ENCODE data around the gene DLEC1. TPM values are rescaled to one million over a fixed set of nuclear protein-coding genes. Genes with fewer than 3 reads are reported as not detected.
A peak's percentile ranks its signal among the peaks of the same experiment; 100 is the strongest.
"Not testable (repeated sequence)": the region's sequence is repeated elsewhere in the genome, so short reads cannot be mapped to it uniquely, and the experiment has no call there.

DLEC1 gene
- total RNA-seq, 1 experiment from 2014 or later: not detected

DNA sequence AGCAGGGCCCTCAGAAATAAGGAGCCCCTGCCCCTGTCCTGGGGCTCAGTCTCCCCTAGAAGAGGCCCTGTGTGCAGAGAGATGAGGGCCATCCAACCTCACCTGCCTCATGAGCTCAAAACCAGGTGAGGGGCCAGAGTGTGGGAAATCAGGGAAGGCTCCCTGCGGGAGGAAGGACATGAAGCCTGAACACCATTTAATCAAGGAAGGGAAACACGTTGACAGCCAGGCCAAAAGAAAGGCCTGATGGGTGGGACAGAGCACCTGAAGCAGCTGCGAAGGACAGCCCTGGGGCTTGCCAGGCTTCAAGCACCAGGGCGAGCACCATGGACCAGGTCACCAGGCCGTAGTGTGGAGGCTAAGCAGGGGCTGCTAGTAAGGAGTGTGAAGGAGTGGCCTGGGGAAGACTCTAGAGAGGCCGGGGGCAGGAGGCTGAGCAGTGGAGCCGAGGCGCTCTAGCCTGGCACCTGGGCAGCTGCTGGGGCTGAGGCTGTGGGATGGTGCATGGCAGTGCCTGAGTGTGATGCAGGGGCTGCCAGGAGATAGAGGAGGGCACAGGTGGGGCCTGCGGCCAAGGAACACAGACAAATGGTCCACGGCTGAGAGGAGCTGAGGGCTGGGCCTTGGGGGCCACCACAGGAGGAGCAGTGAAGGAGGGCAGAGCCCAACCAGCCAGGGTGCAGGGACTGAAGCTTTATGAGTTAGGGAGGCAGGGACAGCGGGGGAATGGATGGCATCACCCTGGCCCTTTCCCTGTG is 81.9 kb downstream of the DLEC1 start:
- DNase-seq (ENCODE audit: low spot score): no peak

DNA sequence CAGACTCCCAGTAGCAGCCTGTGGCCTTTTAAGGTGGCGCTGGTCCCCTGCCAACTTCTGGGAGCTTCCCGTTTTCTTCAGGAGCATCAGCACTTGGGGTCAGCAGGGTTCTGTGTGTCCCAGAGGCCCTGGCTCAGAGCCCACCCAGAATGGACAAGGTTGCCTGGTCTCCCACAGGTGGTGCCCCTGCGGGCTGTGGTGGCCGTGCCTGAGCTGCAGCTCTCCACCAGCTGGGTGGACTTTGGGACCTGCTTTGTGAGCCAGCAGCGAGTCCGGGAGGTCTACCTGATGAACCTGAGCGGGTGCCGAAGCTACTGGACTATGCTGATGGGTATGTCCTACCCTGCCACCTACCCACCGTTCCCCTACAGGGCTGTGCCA is 82.4 kb downstream of the DLEC1 start:
- DNase-seq (ENCODE audit: low spot score): no peak

DNA sequence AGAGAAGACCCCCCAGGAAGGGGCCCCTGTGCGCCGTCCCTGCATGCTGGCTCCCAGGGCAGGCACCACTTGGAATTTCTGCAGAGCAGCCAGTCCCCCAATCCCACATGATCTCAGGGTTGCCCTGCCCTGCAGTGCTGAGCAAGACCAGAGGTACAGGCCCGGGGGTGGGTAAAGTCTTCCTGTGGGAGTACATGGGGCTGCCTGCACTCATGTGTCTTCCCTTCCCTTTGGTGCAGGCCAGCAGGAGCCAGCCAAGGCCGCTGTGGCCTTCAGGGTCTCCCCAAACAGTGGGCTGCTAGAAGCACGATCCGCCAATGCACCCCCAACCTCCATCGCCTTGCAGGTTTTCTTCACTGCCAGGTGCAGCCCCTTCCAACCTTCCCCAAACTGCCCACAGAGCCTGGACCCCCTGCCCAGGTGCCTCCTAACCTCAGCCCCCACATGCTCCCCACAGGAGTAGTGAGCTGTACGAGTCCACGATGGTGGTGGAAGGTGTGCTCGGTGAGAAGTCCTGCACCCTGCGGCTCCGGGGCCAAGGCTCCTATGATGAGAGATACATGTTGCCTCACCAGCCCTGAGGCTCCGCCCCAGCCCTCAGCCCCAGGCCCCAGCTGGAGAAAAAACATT is 82.9 kb downstream of the DLEC1 start:
- no peak for DNase-seq (ENCODE audit: low spot score)

DNA sequence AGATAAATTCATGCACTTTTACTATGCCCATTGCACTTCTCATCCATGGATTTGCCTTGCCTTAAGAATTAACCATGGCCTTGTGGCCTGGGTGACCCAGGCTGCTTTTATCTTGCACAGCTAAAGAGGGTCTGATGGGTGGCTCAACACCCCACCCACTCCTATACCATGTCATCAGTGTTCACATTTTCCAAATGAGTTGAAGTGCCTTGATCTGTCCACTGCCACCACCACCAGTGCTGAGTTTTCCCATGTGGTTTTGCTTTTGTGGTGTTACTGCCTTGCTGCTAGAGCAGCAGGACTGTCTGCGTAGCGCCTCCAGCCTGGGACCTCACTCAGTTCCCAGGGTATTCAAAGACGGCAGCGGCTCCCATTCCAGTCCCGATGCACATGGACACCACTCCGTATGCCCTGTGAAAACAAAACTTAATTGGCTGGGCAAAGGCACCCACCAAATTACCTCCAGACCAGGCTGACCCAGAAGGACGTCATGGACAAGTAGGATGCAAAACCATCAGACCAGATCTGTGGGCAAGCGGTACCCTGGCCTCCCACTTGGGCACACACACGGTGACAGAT is 83.8 kb downstream of the DLEC1 start:
- DNase-seq (ENCODE audit: low spot score): no peak

DNA sequence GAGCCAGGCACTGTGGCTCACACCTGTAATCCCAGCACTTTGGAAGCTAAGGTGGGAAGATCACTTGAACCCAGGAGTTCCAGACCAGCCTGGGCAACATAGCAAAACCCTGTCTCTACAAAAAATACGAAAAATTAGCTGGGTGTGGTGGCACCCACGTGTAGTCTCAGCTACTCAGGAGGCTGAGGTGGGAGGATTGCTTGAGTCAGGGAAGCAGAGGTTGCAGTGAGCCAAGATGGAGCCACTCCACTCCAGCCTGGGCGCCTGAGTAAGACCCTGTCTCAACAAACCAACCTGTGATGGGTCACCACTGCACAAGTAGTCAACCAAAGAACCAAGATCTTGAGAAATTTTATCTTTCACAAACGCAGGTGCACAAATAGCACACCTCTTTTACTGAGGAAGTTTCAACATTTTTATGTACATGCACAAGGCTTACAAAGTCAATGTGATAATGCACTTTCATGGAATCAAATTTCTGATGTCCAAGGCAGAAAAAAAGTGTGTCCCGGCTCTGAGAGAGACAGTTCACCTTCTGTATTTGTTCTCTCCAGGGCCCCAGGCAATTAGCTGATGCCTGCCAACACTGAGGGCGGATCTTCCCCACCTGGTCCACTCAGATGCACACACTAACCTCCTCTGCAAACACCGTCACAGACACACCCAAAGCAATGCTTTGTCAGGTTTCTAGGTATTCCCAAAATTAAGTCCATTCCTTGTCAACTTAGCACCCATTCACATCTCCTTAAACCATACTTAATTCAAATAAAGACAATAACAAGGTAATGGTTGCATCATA is 85.5 kb downstream of the DLEC1 start:
- no peak for DNase-seq (ENCODE audit: low spot score)

DNA sequence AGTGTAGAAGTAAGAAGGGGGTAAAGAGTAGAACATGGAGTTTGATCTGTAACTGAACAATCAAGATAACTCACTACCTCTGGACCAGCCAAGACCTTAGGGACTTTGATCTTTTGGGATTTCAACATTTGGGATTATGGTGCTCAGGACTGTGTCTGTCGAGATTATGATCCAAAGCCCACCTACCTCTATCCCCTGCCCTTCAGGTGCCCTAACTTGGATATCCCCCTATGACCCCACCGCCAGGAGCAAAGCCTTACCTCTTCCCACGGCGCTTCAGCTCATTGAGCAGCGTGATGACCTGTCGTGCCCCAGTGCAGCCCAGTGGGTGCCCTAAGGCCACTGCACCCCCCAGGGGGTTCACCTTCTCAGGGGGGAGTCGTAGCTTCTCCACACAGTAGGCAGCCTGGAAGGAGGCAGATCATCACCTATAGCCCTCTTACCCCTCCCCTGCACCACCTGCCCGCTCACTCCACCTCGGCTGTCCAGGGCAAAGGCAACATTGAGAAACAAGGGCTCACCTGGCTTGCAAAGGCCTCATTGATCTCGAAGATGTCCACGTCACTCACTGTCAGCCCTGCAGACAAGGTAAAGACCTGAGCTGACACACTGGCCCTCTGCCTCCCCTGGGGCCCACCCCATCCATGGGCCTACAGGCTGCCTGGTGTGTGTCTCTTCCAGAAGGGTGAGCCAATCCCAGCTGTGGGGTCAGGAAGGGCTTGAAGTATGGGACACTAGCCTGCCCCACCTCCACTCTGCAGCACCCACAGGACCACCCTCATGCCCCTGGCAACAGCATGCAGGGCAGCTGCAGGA is 86.5 kb downstream of the DLEC1 start:
- DNase-seq (ENCODE audit: low spot score): no peak

DNA sequence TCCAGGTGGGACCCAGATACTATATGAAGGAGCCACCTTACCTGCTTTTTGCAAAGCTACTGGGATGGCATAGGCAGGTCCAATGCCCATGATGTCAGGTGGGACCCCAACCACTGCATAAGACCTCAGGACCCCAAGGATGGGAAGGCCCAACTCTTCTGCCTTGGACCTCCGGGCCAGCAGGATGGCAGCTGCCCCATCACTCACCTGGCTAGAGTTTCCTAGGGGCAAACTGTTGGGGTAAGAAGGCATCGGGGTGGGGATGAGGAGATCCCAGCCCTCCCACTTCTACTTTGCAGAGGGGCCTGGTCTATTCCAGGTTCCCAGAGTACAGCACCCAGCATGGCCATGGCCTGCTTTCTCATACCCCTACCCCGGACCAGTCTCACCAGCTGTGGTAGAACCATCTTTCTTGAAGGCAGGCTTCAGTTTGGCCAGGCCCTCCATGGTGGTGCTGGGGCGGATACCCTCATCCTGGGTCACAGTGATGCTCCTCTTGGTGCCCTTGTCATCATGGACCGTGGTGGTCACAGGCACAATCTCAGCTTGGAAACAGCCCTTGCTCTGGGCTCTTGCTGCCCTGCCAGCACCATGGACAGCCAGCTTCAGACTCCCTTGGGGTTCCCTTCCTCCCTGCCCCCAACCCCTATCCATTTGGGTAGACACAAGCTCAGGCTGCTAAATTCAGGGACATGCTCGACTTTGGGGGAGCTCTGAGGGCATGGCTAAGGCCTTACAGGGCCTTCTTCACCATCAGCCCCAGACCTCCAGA is 87.3 kb downstream of the DLEC1 start:
- no peak for DNase-seq (ENCODE audit: low spot score)

DNA sequence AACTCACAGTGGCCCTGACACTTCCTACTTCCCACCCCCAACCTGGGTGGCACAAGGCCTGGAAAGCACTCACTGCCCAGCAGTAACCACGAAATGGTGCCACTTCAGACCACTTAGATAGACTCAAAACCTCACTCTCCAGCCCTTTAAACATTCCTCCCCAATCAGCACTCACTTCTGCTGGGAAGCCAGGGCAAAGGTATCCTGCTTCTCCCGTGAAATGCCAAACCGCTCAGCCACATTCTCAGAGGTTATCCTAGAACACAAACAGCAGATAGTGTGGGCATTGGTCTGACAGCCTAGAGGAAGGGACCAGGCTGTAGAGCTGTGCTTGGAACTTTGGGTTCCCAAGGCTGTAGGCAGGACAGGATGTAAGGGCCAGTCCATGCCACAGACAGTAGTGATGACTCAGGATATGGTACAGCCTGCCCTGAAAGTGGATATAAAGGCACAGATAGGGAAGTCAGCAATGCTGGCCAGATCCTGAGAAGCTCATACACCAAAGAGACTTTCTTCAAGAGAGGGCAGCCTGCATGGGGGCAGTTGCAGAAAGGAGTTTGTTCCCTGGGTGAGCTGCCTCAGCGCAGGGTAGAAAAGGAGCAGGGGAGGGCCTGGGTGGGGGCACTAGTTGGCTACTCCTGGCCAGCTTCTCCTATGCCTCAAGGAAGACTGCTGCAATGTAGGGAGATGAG is 88.7 kb downstream of the DLEC1 start:
- no peak for DNase-seq (ENCODE audit: low spot score)

DNA sequence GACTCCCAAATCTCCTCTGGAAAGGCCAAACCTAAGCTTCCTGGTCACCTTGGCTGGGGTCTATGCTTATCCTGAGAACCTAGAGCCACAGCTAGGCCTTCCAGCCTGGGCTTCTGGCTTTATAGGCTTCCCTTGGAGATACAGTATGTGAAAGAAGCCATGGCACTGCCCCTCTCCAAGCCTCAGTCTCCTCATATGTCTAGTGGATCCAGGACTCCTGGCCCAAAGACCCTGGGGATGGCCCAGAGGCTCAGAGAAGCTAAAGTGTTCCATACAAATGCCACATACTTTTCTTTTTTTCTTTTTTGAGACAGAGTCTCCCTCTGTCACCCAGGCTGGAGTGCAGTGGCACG is 89.3 kb downstream of the DLEC1 start:
- no peak for DNase-seq (ENCODE audit: low spot score)

DNA sequence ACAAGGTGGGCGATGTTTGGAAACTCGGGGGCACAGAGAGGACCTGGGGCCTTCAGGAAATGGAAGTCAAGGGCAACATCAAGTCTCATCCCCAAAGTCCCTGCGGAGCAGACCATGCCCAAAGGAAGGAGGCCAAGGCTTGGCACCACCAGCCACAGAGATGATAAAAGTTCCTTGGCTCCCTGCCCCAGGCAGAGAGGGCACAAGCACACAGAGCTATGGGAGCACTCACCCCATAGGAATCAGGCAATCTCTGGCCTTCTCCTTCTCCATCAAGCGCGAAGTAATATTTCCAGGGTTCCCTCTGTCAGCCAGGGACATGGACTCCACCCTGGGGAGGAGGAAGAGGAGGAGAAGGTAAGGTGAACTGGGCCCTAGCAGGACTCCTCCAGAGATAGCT is 90.0 kb downstream of the DLEC1 start:
- no peak for DNase-seq (ENCODE audit: low spot score)

DNA sequence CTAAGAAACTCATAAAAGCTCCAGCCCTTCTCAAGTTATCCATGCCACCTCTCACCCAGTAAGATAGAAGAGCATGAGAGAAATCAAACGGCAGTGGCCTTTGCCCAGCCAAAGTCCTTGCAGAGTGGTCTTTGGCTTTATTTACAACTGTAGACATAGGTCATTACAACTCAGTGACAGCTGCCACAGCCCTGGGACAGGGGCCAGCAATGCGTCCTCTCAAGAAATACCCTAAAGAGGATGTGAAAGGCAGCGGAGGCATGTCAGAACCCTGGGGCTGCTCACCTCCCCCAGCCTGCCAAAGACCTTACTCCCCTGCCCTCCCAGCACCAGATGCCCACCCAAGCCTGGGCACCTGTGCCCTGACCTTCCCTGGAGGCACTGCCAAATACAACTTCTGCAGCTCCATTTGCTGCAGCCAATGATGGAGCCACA is 91.6 kb downstream of the DLEC1 start:
- DNase-seq (ENCODE audit: low spot score): no peak

DNA sequence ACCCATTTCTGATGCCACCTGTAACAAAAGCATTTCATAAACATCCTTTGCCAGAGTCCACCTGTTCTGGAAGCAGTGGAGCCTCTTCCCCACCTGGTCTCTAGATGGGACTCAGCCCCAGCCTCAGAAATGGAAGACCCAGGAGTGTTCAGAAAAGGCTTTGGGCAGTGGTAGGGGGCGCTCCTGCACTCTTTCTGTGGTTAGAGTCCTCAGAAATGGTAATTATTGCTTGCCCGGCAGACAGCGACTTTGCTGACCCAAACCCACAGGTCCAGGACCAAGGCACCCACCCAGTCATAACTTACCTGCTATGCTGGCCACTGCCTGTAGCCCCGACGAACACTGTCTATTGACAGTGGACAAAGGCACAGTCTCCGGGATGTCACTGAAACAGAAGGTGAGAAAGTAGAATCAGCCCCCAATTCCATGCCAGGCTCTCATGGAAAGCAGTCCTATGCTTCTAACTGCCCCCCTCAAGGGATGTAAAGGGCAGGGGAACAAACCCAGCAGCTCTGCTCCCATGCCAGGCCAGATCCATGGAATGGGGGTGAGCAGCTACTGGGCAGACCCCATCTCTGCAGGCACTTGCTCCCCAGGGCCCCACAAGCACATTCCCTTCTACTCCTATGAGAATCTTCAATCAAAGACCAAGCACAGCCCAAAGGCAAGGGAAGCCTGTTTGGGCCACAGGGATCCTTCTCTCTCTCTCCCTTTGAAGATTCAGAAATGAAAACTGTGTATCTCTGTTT is 92.8 kb downstream of the DLEC1 start:
- DNase-seq (ENCODE audit: low spot score): no peak

DNA sequence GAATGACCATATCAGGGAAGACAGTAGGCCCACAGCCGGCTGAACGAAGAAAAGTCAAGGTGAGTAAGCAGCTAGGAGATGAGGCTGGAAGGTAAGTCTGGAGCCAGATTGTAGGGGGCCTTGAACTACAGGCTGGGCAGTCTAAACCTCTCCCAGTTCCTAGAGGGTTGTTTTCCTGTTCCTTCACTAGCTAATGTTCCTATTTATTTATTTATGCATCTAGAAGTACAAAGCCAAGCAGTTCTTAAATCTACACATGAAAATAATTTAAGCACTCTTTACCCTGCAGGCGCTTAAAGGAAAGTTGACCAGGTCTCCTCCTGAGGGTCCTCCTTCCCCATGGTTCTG is 94.2 kb downstream of the DLEC1 start:
- DNase-seq (ENCODE audit: low spot score): no peak

DNA sequence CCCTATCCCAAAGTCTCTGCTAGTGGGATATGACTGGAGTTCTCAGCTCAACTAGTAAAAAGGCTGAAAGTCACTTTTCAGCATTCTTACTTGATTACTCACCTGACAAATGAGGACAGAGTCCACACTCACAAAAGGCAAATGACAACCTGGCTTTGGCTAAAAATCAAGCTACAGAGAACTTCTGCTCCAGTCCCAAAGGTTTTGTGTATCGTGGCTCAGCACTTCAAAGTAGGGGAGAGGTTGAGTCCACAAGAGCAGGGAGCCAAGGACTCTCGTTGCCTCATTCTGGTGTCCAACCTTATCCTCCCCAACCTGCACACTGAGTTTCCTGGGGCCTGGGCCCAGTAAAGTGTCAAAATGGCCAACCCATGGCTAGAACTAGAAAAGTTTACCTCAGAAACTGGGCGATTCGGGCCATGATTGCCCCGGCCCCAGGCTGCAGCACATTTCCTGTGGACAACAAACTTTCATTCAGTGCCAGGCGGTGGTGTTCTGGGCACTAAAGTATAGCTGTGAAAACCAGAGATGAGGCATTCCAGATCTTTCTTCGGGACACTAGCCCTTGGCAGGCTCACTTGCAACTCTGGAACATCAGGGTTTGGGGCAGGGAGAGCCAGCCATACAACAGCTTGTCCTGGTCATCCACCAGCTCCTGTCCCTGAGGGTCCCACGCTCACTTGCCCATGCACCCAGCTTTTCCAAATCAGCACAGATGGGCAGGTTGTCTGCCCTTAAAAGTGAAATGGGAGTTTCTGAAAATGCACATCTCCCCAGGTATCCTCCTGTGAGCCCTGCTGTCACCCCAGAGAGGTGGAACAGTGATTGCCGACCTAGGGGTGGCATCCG is 94.8 kb downstream of the DLEC1 start:
- DNase-seq (ENCODE audit: low spot score): peak; percentile 21

DNA sequence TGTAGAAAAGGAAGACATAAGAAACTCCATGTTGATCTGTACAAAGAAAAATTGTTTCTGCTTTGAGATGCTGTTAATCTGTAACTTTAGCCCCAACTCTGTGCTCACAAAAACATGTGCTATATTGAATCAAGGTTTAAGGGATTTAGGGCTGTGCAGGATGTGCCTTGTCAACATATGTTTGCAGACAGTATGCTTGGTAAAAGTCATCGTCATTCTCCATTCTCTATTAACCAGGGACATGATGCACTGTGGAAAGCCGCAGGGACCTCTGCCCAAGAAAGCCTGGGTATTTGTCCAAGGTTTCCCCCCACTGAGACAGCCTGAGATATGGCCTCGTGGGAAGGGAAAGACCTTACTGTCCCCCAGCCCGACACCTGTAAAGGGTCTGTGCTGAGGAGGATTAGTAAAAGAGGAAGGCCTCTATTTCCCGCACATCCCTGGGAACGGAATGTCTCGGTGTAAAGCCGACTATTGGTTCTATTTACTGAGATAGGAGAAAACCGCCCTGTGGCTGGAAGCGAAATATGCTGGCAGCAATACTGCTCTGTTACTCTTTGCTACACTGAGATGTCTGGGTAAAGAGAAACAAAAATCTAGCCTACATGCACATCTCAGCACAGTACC is 95.6 kb downstream of the DLEC1 start:
- DNase-seq (ENCODE audit: low spot score): not testable (repeated sequence)

DNA sequence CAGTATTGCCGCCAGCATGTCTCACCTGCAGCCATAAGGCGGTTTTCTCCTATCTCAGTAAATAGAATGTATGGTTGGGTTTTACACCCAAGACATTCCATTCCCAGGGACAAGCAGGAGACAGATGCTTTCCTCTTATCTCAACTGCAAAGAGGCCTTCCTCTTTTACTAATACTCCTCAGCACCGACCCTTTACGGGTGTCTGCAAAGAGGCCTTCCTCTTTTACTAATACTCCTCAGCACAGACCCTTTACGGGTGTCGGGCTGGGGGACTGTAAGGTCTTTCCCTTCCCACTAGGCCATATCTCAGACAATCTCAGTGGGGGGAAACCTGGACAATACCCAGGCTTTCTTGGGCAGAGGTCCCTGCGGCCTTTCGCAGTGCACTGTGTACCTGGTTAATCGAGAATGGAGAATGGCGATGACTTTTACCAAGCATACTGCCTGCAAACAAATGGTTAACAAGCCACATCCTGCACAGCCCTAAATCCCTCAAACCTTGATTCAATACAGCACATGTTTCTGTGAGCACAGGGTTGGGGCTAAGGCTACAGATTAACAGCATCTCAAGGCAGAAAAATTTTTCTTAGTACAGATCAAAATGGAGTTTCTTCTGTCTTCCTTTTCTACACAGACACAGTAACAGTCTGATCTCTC is 96.7 kb downstream of the DLEC1 start:
- DNase-seq (ENCODE audit: low spot score): not testable (repeated sequence)

DNA sequence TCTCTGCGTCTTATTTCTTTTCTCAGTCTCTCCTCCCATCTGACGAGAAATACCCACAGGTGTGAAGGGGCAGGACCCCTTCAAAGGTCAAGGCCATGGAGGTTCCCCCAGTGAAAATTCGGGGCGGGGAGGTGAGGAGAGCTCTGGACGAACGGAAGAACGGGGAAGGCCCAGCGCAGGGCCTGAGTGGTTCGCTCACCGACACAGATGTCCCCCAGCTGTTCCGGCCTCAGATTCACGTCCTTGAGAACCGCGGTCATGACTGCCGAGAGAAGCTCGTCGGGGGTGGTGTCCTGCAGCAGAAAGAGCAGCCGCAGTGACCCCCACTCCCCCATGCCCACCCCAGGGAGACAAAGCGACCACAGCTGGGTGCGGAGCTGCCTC is 97.4 kb downstream of the DLEC1 start:
- no peak for DNase-seq (ENCODE audit: low spot score)
